ENCODE results near the gene NUDT17. TPM values are rescaled to one million over a fixed set of nuclear protein-coding genes. Genes with fewer than 3 reads are reported as not detected.

The NUDT17 gene
- polyA plus RNA-seq, 1 donor from 2014 or later = 5.4 TPM

DNA sequence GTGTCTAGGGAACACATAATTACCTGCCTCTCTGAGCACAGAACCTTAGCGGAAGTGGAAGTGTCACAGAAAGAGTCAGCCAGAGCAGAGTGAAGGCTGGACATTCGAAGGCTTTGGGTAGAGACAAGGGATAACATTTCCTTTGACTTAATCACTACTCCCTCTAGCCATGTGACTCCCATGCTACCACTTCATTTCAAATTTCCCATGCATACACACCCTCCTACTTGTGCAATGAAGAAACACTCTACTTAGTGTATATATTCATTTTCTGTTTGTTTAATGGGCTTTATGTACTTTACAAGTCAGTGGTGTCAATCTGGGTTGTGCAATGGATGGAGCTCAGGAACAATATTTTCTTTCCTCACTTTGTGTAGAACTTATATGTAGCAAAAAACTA lies 33.3 kb downstream of the NUDT17 start:
- Histone ChIP-seq H3K27me3 (ENCODE audit: insufficient read depth, low read depth, low read length) (peaks cover 4% of the 10 kb centered on the region), H3K79me2 (replicated peaks; ENCODE audit: insufficient read depth, low read length) (no peaks in the 10 kb centered on the region), H3K9me2 (ENCODE audit: insufficient read depth, low read length) (no peaks in the 10 kb centered on the region), H3K9ac (ENCODE audit: low read length) (no peak overlapping the region), H3K27ac (ENCODE audit: low read length) (no peak overlapping the region), H3K4me3 (ENCODE audit: low read length) (no peak overlapping the region), H3K9me3 (ENCODE audit: low read length) (no peaks in the 10 kb centered on the region), H2AFZ (ENCODE audit: low read depth, low read length) (no peak overlapping the region), H3F3A (ENCODE audit: insufficient read depth, low read length, poor library complexity, severe bottlenecking) (no peaks in the 10 kb centered on the region), H3K36me3 (ENCODE audit: insufficient read depth, low read length) (no peaks in the 10 kb centered on the region), H3K4me2 (ENCODE audit: low read length) (no peak overlapping the region), H4K20me1 (ENCODE audit: insufficient read depth) (no peaks in the 10 kb centered on the region)
- TF ChIP-seq, protein P1, sequence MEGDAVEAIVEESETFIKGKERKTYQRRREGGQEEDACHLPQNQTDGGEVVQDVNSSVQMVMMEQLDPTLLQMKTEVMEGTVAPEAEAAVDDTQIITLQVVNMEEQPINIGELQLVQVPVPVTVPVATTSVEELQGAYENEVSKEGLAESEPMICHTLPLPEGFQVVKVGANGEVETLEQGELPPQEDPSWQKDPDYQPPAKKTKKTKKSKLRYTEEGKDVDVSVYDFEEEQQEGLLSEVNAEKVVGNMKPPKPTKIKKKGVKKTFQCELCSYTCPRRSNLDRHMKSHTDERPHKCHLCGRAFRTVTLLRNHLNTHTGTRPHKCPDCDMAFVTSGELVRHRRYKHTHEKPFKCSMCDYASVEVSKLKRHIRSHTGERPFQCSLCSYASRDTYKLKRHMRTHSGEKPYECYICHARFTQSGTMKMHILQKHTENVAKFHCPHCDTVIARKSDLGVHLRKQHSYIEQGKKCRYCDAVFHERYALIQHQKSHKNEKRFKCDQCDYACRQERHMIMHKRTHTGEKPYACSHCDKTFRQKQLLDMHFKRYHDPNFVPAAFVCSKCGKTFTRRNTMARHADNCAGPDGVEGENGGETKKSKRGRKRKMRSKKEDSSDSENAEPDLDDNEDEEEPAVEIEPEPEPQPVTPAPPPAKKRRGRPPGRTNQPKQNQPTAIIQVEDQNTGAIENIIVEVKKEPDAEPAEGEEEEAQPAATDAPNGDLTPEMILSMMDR (IDR thresholded peaks at IDR 0.05; ENCODE audit: poor library complexity, severe bottlenecking) = no peak
- TF ChIP-seq TAF1 (IDR thresholded peaks at IDR 0.05; ENCODE audit: low read depth) (no peak), EP300 (conservative IDR thresholded peaks at IDR 0.05; ENCODE audit: poor library complexity, severe bottlenecking) (no peak), RAD21 (conservative IDR thresholded peaks at IDR 0.05) (no peak), POLR2AphosphoS5 (IDR thresholded peaks at IDR 0.05) (no peak), MXI1 (conservative IDR thresholded peaks at IDR 0.05; ENCODE audit: poor library complexity, severe bottlenecking) (no peak), SMC3 (conservative IDR thresholded peaks at IDR 0.05; ENCODE audit: poor library complexity) (no peak), EZH2 (IDR thresholded peaks at IDR 0.05; ENCODE audit: borderline replicate concordance, insufficient read depth, low read length, poor library complexity, severe bottlenecking) (no peak)
- TF ChIP-seq, protein P2, sequence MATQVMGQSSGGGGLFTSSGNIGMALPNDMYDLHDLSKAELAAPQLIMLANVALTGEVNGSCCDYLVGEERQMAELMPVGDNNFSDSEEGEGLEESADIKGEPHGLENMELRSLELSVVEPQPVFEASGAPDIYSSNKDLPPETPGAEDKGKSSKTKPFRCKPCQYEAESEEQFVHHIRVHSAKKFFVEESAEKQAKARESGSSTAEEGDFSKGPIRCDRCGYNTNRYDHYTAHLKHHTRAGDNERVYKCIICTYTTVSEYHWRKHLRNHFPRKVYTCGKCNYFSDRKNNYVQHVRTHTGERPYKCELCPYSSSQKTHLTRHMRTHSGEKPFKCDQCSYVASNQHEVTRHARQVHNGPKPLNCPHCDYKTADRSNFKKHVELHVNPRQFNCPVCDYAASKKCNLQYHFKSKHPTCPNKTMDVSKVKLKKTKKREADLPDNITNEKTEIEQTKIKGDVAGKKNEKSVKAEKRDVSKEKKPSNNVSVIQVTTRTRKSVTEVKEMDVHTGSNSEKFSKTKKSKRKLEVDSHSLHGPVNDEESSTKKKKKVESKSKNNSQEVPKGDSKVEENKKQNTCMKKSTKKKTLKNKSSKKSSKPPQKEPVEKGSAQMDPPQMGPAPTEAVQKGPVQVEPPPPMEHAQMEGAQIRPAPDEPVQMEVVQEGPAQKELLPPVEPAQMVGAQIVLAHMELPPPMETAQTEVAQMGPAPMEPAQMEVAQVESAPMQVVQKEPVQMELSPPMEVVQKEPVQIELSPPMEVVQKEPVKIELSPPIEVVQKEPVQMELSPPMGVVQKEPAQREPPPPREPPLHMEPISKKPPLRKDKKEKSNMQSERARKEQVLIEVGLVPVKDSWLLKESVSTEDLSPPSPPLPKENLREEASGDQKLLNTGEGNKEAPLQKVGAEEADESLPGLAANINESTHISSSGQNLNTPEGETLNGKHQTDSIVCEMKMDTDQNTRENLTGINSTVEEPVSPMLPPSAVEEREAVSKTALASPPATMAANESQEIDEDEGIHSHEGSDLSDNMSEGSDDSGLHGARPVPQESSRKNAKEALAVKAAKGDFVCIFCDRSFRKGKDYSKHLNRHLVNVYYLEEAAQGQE (IDR thresholded peaks at IDR 0.05; ENCODE audit: borderline replicate concordance) = no peak

DNA sequence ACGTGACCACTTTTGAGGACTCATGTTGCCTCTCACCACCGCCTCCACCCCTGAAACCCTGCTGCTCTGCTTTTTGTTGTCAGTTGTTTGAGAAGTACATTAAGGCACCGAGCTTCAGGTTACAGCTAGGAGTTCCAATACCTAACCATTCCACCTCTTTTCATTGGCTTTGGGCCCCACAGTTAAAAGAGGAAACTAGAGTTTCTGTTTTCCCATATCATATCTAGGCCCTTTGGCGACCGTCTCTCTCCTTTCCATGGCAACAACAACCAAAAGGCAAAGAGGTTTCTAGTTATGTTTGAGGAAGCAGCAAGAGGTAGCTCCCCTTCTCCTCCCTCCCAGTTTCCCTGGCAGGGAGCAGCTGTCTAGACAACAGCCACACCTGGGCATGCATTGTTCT lies 34.3 kb downstream of the NUDT17 start:
- no peaks in the 10 kb centered on the region for H3K9me2 ChIP-seq (ENCODE audit: insufficient read depth, low read length)
- H4K20me1 ChIP-seq (ENCODE audit: insufficient read depth) = no peaks in the 10 kb centered on the region
- peaks cover 11% of the 10 kb centered on the region for H3K27me3 ChIP-seq (ENCODE audit: insufficient read depth, low read depth, low read length)
- no peak overlapping the region for H3K27ac ChIP-seq (ENCODE audit: low read length)
- no peaks in the 10 kb centered on the region for H3K79me2 ChIP-seq (replicated peaks; ENCODE audit: insufficient read depth, low read length)
- no peaks in the 10 kb centered on the region for H3K9me3 ChIP-seq (ENCODE audit: low read length)
- H3K36me3 ChIP-seq (ENCODE audit: insufficient read depth, low read length) = no peaks in the 10 kb centered on the region
- H3K9ac ChIP-seq (ENCODE audit: low read length) = no peak overlapping the region
- H2AFZ ChIP-seq (ENCODE audit: low read depth, low read length) = no peak overlapping the region
- no peak overlapping the region for H3K4me3 ChIP-seq (ENCODE audit: low read length)
- no peaks in the 10 kb centered on the region for H3F3A ChIP-seq (ENCODE audit: insufficient read depth, low read length, poor library complexity, severe bottlenecking)
- H3K4me2 ChIP-seq (ENCODE audit: low read length) = no peak overlapping the region
- TF ChIP-seq MXI1 (conservative IDR thresholded peaks at IDR 0.05; ENCODE audit: poor library complexity, severe bottlenecking) (no peak), RAD21 (conservative IDR thresholded peaks at IDR 0.05) (no peak), POLR2AphosphoS5 (IDR thresholded peaks at IDR 0.05) (no peak), SMC3 (conservative IDR thresholded peaks at IDR 0.05; ENCODE audit: poor library complexity) (no peak), TAF1 (IDR thresholded peaks at IDR 0.05; ENCODE audit: low read depth) (no peak), EZH2 (IDR thresholded peaks at IDR 0.05; ENCODE audit: borderline replicate concordance, insufficient read depth, low read length, poor library complexity, severe bottlenecking) (no peak), EP300 (conservative IDR thresholded peaks at IDR 0.05; ENCODE audit: poor library complexity, severe bottlenecking) (no peak)
- TF ChIP-seq, protein P1 (IDR thresholded peaks at IDR 0.05; ENCODE audit: poor library complexity, severe bottlenecking) = no peak
- TF ChIP-seq, protein P2 (IDR thresholded peaks at IDR 0.05; ENCODE audit: borderline replicate concordance) = no peak

Measured in neural cell (in vitro differentiated cells).